Kidney (tissue), 14 donors: ENCODE results near the gene GM2A. TPM values are rescaled to one million over a fixed set of nuclear protein-coding genes. Genes with fewer than 3 reads are reported as not detected.
"Not testable (repeated sequence)": the region's sequence is repeated elsewhere in the genome, so short reads cannot be mapped to it uniquely, and the experiment has no call there.

Source experiments
- DNase-seq, 5 donors: peaks; one replicate each; pipeline ENCODE4 v3.0.0-alpha.2; 2013 to 2020
- FAIRE-seq: peaks from 2 replicates; lab custom pipeline; 2012; peaks lifted over from hg19 to GRCh38; lab: Jason Lieb, UNC
- H3K27ac ChIP-seq, 2 donors: one replicate each; pipeline ENCODE4 v1.7.0; 2013; ENCODE audit warnings: low read depth in 2 of 2, low read length in 2 of 2, inconsistent platforms in 1 of 2
- H3K27me3 ChIP-seq: one replicate; pipeline ENCODE4 v1.7.1; 2013; ENCODE audit warnings: low read length, inconsistent platforms; ENCODE audit not compliant: control insufficient read depth, insufficient read depth
- H3K36me3 ChIP-seq, 3 donors: one replicate each; pipeline versions ENCODE4 v1.7.0 to v1.7.1; 2013; ENCODE audit warnings: low read length in 3 of 3, control low read depth in 1 of 3, inconsistent platforms in 1 of 3; ENCODE audit not compliant: insufficient read depth in 3 of 3, control insufficient read depth in 2 of 3
- H3K4me1 ChIP-seq, 3 donors: one replicate each; pipeline versions ENCODE4 v1.7.0 to v1.7.1; 2013; ENCODE audit warnings: low read length in 3 of 3, inconsistent platforms in 1 of 3, low read depth in 1 of 3; ENCODE audit not compliant: control insufficient read depth in 2 of 3, insufficient read depth in 2 of 3
- H3K4me3 ChIP-seq, 3 donors: one replicate each; pipeline versions ENCODE4 v1.7.0 to v1.8.1; 2013; ENCODE audit warnings: low read length in 3 of 3, control low read depth in 1 of 3, inconsistent platforms in 1 of 3
- H3K9ac ChIP-seq, 3 donors: one replicate each; pipeline versions ENCODE4 v1.7.0 to v1.7.1; 2013; ENCODE audit warnings: low read length in 3 of 3, control low read depth in 1 of 3, inconsistent platforms in 1 of 3
- H3K9me3 ChIP-seq, 3 donors: one replicate each; pipeline versions ENCODE4 v1.7.0 to v1.7.1; 2013; ENCODE audit warnings: low read length in 3 of 3, control low read depth in 1 of 3, inconsistent platforms in 1 of 3; ENCODE audit not compliant: control insufficient read depth in 2 of 3, insufficient read depth in 1 of 3
- CTCF ChIP-seq: IDR thresholded peaks from 3 replicates; pipeline ENCODE4 v1.5.1; 2012; ENCODE audit warnings: mild to moderate bottlenecking, moderate library complexity, borderline replicate concordance; ENCODE audit not compliant: insufficient read depth; ENCODE audit errors: extremely low read depth
- intact Hi-C: fragments of 100-400 bp; cut with DNase I; formaldehyde crosslinking; loops from one replicate; pipeline ENCODE4 v1.11.1; 2022
- polyA plus RNA-seq: library from polyadenylated mRNA; stranded (reverse); fragments of 350-450 nt; fragmentation: Illumina TruSeq; extraction: RNeasy Lipid Tissue Mini Kit (QIAGEN cat#74804); gene quantifications from one replicate; pipeline ENCODE4 v1.2.3, GENCODE V29; 2014; ENCODE audit warnings: low read depth, low replicate concordance; ENCODE audit not compliant: insufficient read depth
- total RNA-seq: library from RNA; stranded (reverse); fragmentation: NEBNext Ultra II Directional; extraction: Animal tissue kit (Norgen Biotek cat#: 25700); gene quantifications from one replicate; pipeline ENCODE4 v1.2.1, GENCODE V29; 2021
- donor health status: control.
- donor health status: control.
- donor health status: control.
- donor health status: control.
- donor health status: control.
- donor health status: DM: yes; HTN: yes; CAD: no.
- donor health status: Normal renal cell carcinoma (clear cell type).

GM2A gene
- total and polyA plus RNA-seq, 2 donors from 2014 or later, result 13.7 to 29.8 TPM

DNA sequence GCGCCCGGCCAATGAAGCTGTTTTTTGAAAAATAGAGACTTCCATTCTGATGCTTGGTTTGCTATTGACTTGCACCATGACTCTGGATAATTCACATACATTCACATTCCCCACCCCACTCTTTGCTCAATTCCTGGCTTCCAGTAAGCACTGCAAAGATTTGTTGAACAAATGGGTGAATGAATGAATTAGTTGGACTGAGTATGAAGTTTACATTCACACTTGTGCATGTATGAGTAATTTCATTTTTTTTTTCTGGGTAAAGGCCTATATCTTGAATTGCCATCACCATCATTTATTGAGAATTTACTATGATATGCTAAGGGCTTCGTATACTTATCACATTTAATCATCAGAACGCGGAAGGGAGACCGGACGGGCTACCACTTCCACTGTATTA lies 15.3 kb upstream of the GM2A start:
- no peak for DNase-seq
- Histone ChIP-seq H3K4me1 (peaks cover 0 to 5% (median 0%) of the 10 kb centered on the region in 3 donors), H3K36me3 (no peaks in the 10 kb centered on the region), H3K9me3 (no peaks in the 10 kb centered on the region), H3K27me3 (no peaks in the 10 kb centered on the region), H3K4me3 (no peak overlapping the region), H3K9ac (no peak overlapping the region), H3K27ac (no peak overlapping the region)
- no peak for TF ChIP-seq CTCF
- intact Hi-C loops, result no loop called here
- FAIRE-seq, result no peak

- H3K36me3 ChIP-seq, result no peaks in the 10 kb centered on the region
- H3K9me3 ChIP-seq, result no peaks in the 10 kb centered on the region
- intact Hi-C loops, result no loop called here
- TF ChIP-seq CTCF, result no peak
- no peaks in the 10 kb centered on the region for H3K27me3 ChIP-seq
- no peak overlapping the region for H3K27ac ChIP-seq
- peak overlapping the region in 1 of 3 donors; percentile 25 for H3K4me3 ChIP-seq
- H3K9ac ChIP-seq, result no peak overlapping the region
- FAIRE-seq (no peak), DNase-seq (peak in 3 of 5 donors; percentile 40 to 61 (median 56))
- peaks cover 0 to 5% (median 0%) of the 10 kb centered on the region in 3 donors for H3K4me1 ChIP-seq
These were observed 14.7 kb upstream of the GM2A start for GRCh38 chr5:151238303-151238741.

- Histone ChIP-seq H3K4me3 (peak overlapping the region in 1 of 3 donors; percentile 25), H3K27me3 (no peaks in the 10 kb centered on the region), H3K9me3 (no peaks in the 10 kb centered on the region), H3K36me3 (no peaks in the 10 kb centered on the region), H3K4me1 (peaks cover 0 to 4% (median 0%) of the 10 kb centered on the region in 3 donors), H3K9ac (peak overlapping the region in 1 of 3 donors; percentile 7), H3K27ac (no peak overlapping the region)
- peak; percentile 85 for FAIRE-seq
- intact Hi-C loops, result no loop called here
- TF ChIP-seq CTCF, result peak; percentile 79
- DNase-seq, result peak; percentile 56 to 91 (median 83)
These were observed 13.6 kb upstream of the GM2A start for GRCh38 chr5:151239237-151239861.

DNA sequence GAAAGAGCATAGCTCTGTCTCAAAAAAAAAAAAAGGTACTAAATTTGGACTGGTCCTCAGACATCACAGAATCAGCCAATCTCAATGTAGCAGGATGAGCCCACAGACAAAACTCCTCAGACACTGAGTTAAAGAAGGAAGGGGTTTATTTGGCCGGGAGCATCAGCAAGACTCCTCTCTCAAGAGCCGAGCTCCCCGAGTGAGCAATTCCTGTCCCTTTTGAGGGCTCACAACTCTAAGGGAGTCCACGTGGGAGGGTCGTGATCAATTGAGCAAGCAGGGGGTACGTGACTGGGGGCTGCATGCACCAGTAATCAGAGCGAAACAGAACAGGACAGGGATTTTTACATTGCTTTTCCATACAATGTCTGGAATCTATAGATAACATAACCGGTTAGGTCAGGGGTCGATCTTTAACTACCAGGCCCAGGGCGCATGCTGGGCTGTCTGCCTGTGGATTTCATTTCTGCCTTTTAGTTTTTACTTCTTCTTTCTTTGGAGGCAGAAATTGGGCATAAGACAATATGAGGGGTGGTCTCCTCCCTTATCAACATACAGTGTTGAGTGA lies 12.6 kb upstream of the GM2A start:
- H3K9ac ChIP-seq, FAIRE-seq, intact Hi-C loops, H3K27ac ChIP-seq, H3K4me1 ChIP-seq, DNase-seq, H3K4me3 ChIP-seq, H3K27me3 ChIP-seq, H3K9me3 ChIP-seq, H3K36me3 ChIP-seq: not testable (repeated sequence)
